A204.1 (cell line): ENCODE data around the gene SHLD1.
"Not testable (repeated sequence)": the region's sequence is repeated elsewhere in the genome, so short reads cannot be mapped to it uniquely, and the experiment has no call there.

Experiments used
- FAIRE-seq: peaks from 2 replicates; lab custom pipeline; 2012; peaks lifted over from hg19 to GRCh38; lab: Jason Lieb, UNC

SHLD1 gene

GRCh38 chr20:5735845-5736510, 14.2 kb upstream of the SHLD1 start:
- no peak for FAIRE-seq

DNA sequence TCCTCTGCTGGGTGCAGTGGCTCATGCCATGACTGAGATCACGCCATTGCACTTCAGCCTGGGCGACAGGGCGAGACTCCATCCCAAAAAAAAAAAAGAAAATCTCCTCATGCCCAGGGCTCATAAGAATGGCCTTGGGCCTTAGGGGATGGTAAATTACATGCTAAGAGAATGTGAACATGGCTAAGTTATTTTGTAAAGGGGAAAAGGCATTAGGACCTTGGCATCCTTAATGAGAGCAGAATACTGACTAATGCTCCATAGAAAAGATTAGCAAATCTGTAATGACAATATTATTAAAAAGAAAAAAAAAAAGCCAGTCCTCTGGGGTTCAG, 12.6 kb upstream of the SHLD1 start:
- FAIRE-seq = no peak

- no peak for FAIRE-seq
Measured at GRCh38 chr20:5737966-5738365, 12.2 kb upstream of the SHLD1 start.

GRCh38 chr20:5740643-5741042, 9.6 kb upstream of the SHLD1 start:
- FAIRE-seq = not testable (repeated sequence)

DNA sequence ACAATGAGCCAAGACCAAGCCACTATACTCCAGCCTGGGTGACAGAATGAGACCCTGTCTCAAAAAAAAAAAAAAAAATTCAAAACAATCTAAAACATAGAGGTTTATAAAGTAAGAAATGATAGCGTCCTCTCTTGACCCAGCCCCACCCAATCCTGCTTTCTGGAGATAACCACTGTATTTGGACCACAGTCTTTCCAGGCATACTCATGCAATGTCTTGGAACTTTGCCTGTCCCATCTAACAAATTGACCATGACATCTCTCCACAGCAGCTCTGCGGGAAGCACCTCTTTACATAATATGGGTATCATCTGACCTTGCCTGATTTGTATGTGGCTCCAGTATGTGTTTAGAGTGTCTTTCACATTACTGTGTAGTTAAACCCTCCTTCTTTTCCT, 9.1 kb upstream of the SHLD1 start:
- no peak for FAIRE-seq

DNA sequence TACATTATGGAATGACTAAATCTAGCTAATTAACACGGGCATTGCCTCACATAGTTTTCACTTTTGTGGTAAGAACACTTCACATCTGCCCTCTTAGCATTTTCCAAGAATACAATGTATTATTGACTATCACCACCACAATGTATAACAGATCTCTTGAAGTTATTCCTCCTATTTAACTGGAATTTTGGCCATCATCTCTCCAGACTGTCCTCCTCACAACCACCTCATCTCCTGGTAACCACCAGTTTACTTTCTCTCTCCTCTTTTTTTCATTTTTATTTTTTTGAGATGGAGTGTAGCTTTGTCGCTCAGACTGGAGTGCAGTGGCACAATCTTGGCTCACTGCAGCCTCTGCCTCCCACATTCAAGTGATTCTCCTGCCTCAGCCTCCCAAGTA, 8.2 kb upstream of the SHLD1 start:
- no peak for FAIRE-seq

GRCh38 chr20:5745416-5746030, 4.7 kb upstream of the SHLD1 start:
- FAIRE-seq = no peak

DNA sequence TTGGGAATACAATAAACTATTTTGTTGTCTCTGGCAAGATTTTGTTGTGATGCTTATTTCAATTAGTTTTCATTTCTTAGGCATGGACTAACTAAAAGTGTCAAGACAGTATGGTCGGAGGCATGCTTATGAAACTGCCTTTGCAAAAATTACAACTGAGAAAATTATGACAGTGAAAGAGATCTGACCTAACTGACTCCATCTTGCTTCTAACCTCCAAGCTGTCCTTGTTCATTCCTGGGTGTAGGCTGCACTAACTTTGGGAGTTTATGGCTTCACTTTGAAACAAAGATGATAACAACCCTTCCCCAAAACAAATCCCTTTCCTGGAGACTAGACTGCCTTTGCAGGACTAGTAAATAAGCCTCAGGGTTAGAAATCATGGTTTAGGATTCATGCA, 4.1 kb upstream of the SHLD1 start:
- no peak for FAIRE-seq

GRCh38 chr20:5748246-5748645, 2.0 kb upstream of the SHLD1 start:
- no peak for FAIRE-seq

GRCh38 chr20:5749512-5749951, 669 bp upstream of the SHLD1 start:
- FAIRE-seq = not testable (repeated sequence)

GRCh38 chr20:5751856-5752255, 1.7 kb downstream of the SHLD1 start:
- FAIRE-seq = no peak

- FAIRE-seq = no peak
Measured at GRCh38 chr20:5753814-5754213, 3.6 kb downstream of the SHLD1 start.

DNA sequence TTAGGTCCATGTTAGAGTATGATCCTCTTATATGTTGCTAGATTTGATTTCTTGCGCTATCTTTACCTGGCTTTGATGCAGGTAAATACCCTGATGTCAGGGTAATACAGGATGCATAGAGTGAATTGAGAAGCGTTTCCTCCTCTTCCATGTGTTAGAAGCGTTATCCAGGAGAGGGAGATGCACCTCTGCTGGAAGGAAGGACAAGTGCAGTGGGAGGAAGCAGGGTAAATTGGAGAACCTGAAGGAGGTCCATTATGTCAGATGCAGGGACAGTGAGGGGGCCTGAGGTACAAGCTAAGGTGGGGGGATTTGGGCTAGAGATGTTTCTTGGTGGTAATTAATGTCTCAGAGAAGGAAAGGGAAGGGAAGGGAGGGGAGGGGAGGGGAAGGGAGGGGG, 7.7 kb downstream of the SHLD1 start:
- no peak for FAIRE-seq

- no peak for FAIRE-seq
Measured at GRCh38 chr20:5766085-5766764, 16.0 kb downstream of the SHLD1 start.

DNA sequence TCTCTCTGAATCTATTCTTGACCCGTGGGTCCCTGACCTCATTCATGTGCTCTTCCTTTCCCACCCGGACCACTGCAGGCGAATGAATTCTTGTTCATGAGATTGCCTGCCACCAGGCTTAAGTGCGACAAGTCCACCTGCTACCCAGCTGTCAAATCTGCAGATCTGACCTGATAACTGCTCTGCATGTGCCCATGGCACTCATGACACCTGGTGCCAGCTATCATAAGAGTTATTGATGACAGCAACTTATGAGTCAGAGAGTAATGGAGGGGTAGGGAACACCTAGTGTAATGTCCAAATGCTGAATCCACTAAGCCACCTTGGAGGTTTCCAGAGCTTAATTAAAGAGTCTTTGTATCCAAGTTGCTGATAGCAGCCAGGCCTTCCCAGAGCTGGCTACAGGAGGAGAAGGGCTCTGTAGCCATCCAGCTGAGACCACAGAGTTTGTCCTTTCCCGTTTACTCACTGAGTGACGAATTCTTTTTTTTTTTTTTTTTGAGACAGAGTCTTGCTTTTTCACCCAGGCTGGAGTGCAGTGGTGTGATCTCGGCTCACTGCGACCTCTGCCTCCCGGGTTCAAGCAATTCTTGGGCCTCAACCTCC, 17.4 kb downstream of the SHLD1 start:
- no peak for FAIRE-seq

- no peak for FAIRE-seq
Measured at GRCh38 chr20:5770231-5770986, 20.2 kb downstream of the SHLD1 start.

GRCh38 chr20:5770987-5771318, 20.8 kb downstream of the SHLD1 start:
- no peak for FAIRE-seq

DNA sequence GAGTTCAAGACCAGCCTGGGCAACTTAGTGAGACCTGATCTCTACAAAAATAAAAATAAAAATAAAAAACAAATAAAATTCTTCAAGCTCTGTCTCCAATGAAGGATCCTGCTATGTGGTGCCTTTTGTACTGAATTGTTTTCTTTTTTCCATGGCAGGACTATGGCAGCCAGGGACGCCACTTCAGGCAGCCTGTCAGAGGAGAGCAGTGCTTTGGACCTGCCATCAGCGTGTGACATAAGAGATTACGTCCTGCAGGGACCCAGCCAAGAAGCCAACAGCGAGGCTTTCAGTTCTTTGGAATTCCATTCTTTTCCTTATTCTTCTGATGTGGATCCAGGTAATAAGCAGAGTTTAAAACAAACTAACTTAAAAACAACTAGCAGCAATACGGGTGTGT, 22.5 kb downstream of the SHLD1 start:
- no peak for FAIRE-seq

GRCh38 chr20:5773589-5773988, 23.4 kb downstream of the SHLD1 start:
- no peak for FAIRE-seq

- no peak for FAIRE-seq
Measured at GRCh38 chr20:5776077-5776476, 25.9 kb downstream of the SHLD1 start.

GRCh38 chr20:5779071-5779900, 29.1 kb downstream of the SHLD1 start:
- no peak for FAIRE-seq

- no peak for FAIRE-seq
Measured at GRCh38 chr20:5780846-5781217, 30.6 kb downstream of the SHLD1 start.
